OCI-LY7 (cell line): Measurements from ENCODE around the gene COL9A3. TPM values are rescaled to one million over a fixed set of nuclear protein-coding genes. Genes with fewer than 3 reads are reported as not detected.
A peak's percentile ranks its signal among the peaks of the same experiment; 100 is the strongest.

Experiments
- BruUV-seq: library from RNA; stranded (reverse); fragments of 400-500 nt; replicated peaks from 2 replicates; lab custom pipeline; 2021; lab: Mats Ljungman, UMichigan
- CTCF ChIA-PET: fragments of 300-600 bp; sonication (Branson Sonifier 250); formaldehyde crosslinking; loops from one replicate; lab custom pipeline; 2022; ENCODE audit warnings: antibody characterized with exemption; ENCODE audit not compliant: unreplicated experiment; lab: Charles Lee
- POLR2A ChIA-PET: fragments of 300-600 bp; sonication (Branson Sonifier 250); formaldehyde crosslinking; loops from one replicate; lab custom pipeline; 2022; ENCODE audit warnings: antibody characterized with exemption; lab: Charles Lee
- DNase-seq: peaks from one replicate; pipeline ENCODE4 v3.0.0-alpha.2; 2015; ENCODE audit warnings: low spot score
- H2AFZ ChIP-seq: fragments of 200-600 bp; sonication (generic), shearing (Covaris generic); 2 replicates; pipeline ENCODE4 v1.6.1; 2014; ENCODE audit warnings: mild to moderate bottlenecking, antibody characterized with exemption, low read length, moderate library complexity
- H3K27ac ChIP-seq: fragments of 200-600 bp; sonication (generic); 2 replicates; pipeline ENCODE4 v1.5.1; 2014; ENCODE audit warnings: mixed run types, low read depth, mild to moderate bottlenecking, moderate library complexity, low read length, inconsistent platforms; ENCODE audit not compliant: poor library complexity, severe bottlenecking
- H3K36me3 ChIP-seq: fragments of 200-600 bp; sonication (generic); 2 replicates; pipeline ENCODE4 v1.6.1; 2014; ENCODE audit warnings: mild to moderate bottlenecking, antibody characterized with exemption, low read length, moderate library complexity, mixed read lengths; ENCODE audit not compliant: insufficient read depth
- H3K4me1 ChIP-seq: fragments of 200-600 bp; sonication (generic); 2 replicates; pipeline ENCODE4 v1.5.1; 2014; ENCODE audit warnings: mild to moderate bottlenecking, low read length; ENCODE audit not compliant: insufficient read depth, poor library complexity, severe bottlenecking
- H3K4me2 ChIP-seq: fragments of 200-600 bp; sonication (generic); 2 replicates; pipeline ENCODE4 v1.6.1; 2014; ENCODE audit warnings: mild to moderate bottlenecking, low read length
- H3K4me3 ChIP-seq: fragments of 200-600 bp; sonication (generic); 2 replicates; pipeline ENCODE4 v1.5.1; 2014; ENCODE audit warnings: mild to moderate bottlenecking, low read depth, low read length; ENCODE audit not compliant: poor library complexity, severe bottlenecking
- H3K79me2 ChIP-seq: fragments of 200-600 bp; sonication (generic); 2 replicates; pipeline ENCODE4 v1.6.1; 2016; ENCODE audit warnings: low read depth, mild to moderate bottlenecking, low read length, moderate library complexity, mixed read lengths; ENCODE audit not compliant: insufficient read depth
- H3K9me2 ChIP-seq: fragments of 200-600 bp; sonication (generic); 2 replicates; pipeline ENCODE4 v1.6.1; 2016; ENCODE audit warnings: mild to moderate bottlenecking, low read length, mixed read lengths; ENCODE audit not compliant: insufficient read depth
- H3K9me3 ChIP-seq: fragments of 200-600 bp; sonication (generic); 2 replicates; pipeline ENCODE4 v1.6.1; 2014; ENCODE audit warnings: mild to moderate bottlenecking, mixed run types, low read length, mixed read lengths
- H4K20me1 ChIP-seq: fragments of 200-600 bp; sonication (generic); 2 replicates; pipeline ENCODE4 v1.6.1; 2014; ENCODE audit warnings: mild to moderate bottlenecking, antibody characterized with exemption, low read length, moderate library complexity, mixed read lengths; ENCODE audit not compliant: insufficient read depth
- CTCF ChIP-seq: fragments of 200-600 bp; sonication (generic); conservative IDR thresholded peaks from 2 replicates; pipeline ENCODE4 v1.5.1; 2014; ENCODE audit warnings: mild to moderate bottlenecking, antibody characterized with exemption, low read length, moderate library complexity, mixed read lengths
- EZH2phosphoT487 ChIP-seq: fragments of 200-600 bp; sonication (generic); IDR thresholded peaks from 2 replicates; pipeline ENCODE4 v1.6.1; 2018; ENCODE audit warnings: low read depth, borderline replicate concordance, mild to moderate bottlenecking, mixed run types, antibody characterized with exemption, low read length, moderate library complexity, mixed read lengths
- intact Hi-C: fragments of 100-400 bp; cut with micrococcal nuclease; formaldehyde crosslinking; loops from one replicate; pipeline ENCODE4 v1.10.0; 2022; ENCODE audit not compliant: unreplicated experiment
- total RNA-seq, 2 experiments: library from RNA; depleted of rRNA in 1 of 2; stranded (reverse); fragments of >200 nt in 1 of 2; shearing (Covaris generic) in 1 of 2; gene quantifications; 2 replicates each; pipeline ENCODE4 v1.2.3, GENCODE V29; 2014 to 2022

Gene COL9A3
- total RNA-seq, 2 experiments from 2014 or later, result 1.7 to 5.2 TPM

GRCh38 chr20:62823688-62824475 lies 7.0 kb downstream of the COL9A3 start:
- BruUV-seq, result no TSS peak
- no peaks in the 10 kb centered on the region for H3K9me2 ChIP-seq
- H3K79me2 ChIP-seq, result no peaks in the 10 kb centered on the region
- no peak for TF ChIP-seq CTCF
- TF ChIP-seq EZH2phosphoT487, result no peak
- no peaks in the 10 kb centered on the region for H3K36me3 ChIP-seq
- intact Hi-C loops, result loop anchor here (1.0 to 2.0 kb wide), 2 partner anchors 77 to 185 kb away; no protein-coding TSS in a partner anchor
- H3K4me3 ChIP-seq, result no peak overlapping the region
- no peak for DNase-seq
- peaks cover 7% of the 10 kb centered on the region for H3K4me1 ChIP-seq
- CTCF ChIA-PET, result interaction anchor here (1.0 kb wide), 1 partner anchor 23 kb away, joined by 9 read pairs; no protein-coding TSS in a partner anchor
- POLR2A ChIA-PET, result no interaction called here
- no peak overlapping the region for H3K4me2 ChIP-seq
- H2AFZ ChIP-seq, result no peak overlapping the region
- no peaks in the 10 kb centered on the region for H4K20me1 ChIP-seq
- H3K27ac ChIP-seq, result no peak overlapping the region
- no peaks in the 10 kb centered on the region for H3K9me3 ChIP-seq

- TF ChIP-seq CTCF (no peak), EZH2phosphoT487 (no peak)
- DNase-seq, result peak; percentile 54
- Histone ChIP-seq H3K9me2 (no peaks in the 10 kb centered on the region), H3K4me2 (peak overlapping the region; percentile 20; the same call in 1 of the 2 replicates), H3K36me3 (no peaks in the 10 kb centered on the region), H3K79me2 (no peaks in the 10 kb centered on the region), H3K27ac (no peak overlapping the region), H4K20me1 (no peaks in the 10 kb centered on the region), H3K4me3 (no peak overlapping the region), H2AFZ (no peak overlapping the region), H3K4me1 (peaks cover 7% of the 10 kb centered on the region), H3K9me3 (no peaks in the 10 kb centered on the region)
- ChIA-PET CTCF (no interaction called here), POLR2A (no interaction called here)
- intact Hi-C loops, result no loop called here
- no TSS peak for BruUV-seq
Measured at GRCh38 chr20:62824476-62825332, 7.9 kb downstream of the COL9A3 start.
